Kasumi-1 (cell line): ENCODE measurements around the gene TBC1D3K.
"Not testable (repeated sequence)": the region's sequence is repeated elsewhere in the genome, so short reads cannot be mapped to it uniquely, and the experiment has no call there.

ENCODE experiments used
- DNase-seq, 2 experiments: peaks; one replicate each; lab custom pipeline; 2025; lab: John Stamatoyannopoulos, UW

Gene TBC1D3K

DNA sequence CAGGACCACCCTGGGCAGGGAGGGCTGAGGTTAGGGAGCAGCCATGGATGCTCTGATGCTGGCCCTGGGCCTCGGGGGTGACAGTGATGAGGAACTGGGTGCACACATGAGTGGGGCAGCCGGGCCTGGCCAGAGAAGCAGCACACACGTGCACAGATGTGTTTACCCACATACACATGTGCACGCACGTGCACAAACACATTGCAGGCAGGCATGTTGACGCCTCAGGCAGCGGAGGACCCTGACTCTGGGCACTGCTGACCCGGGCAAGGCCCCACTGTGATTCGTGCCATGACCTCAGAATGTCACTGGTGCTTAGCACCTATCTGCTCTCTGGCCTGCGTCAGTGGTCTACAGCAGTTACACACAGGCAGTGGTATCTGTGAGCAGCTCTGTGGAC is at the start of gene TBC1D3K:
Gene TBC1D3K, plus strand, starts transcription at position 301 of the 400 bp plus-strand sequence. CDS start 1,585 bp downstream, outside the sequence.
- not testable (repeated sequence) for DNase-seq

- DNase-seq = no peak
Measured at GRCh38 chr17:37884516-37884915, 39.7 kb upstream of the TBC1D3K start.

DNA sequence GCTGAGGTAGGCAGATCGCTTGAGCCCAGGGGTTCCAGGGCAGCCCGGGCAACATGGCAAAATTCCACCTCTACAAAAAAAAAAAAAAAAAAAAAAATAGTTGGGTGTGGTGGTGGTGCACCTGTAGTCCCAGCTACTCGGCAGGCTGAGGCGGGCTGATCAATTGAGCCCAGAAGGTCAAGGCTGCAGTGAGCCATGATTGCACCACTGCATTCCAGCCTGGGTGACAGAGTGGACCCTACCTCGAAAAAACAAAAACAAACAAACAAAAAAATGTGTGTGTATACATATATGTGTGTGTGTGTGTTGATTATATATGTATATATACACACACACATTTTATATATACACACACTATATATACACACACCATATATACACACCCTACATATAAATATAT is 39.1 kb upstream of the TBC1D3K start:
- no peak for DNase-seq

DNA sequence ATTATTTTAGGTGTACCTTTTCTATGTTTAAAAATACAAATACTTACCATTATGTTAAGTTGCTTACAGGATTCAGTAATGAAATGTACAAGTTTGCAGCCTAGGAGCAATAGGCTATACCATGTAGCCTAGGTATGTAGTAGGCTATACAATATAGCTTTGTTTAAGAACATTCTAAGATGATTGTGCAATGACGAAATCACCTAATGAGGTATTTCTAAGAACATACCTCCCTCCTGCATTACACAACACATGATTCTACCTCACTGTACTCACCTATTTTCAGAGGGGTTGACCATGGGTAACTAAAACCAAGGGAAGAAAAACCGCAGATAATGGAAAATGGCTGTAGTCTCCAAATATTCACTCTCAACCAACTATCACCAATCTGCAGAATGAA is 35.3 kb upstream of the TBC1D3K start:
- DNase-seq = no peak

GRCh38 chr17:37896961-37897360 is 27.3 kb upstream of the TBC1D3K start:
- not testable (repeated sequence) for DNase-seq
